Activated CD4-positive, alpha-beta T cell treated with anti-CD3 and anti-CD28 coated beads, Interleukin-2, amount 10 ng/mL, durations not matched to agents 7 days and 5 days (primary cell): ENCODE measurements around the gene COL15A1. TPM values are rescaled to one million over a fixed set of nuclear protein-coding genes. Genes with fewer than 3 reads are reported as not detected.

Experiments used
- CTCF ChIA-PET: fragments of 350-600 bp; sonication (Branson Sonifier 250); formaldehyde crosslinking; loops from one replicate; lab custom pipeline; 2021; ENCODE audit warnings: antibody characterized with exemption; lab: Charles Lee
- POLR2A ChIA-PET: fragments of 350-600 bp; sonication (Branson Sonifier 250); formaldehyde crosslinking; loops from one replicate; lab custom pipeline; 2021; ENCODE audit warnings: antibody characterized with exemption; lab: Charles Lee
- DNase-seq: peaks from one replicate; pipeline ENCODE4 v3.0.0-alpha.2; 2020
- H3K27ac Mint-ChIP-seq: one replicate; pipeline ENCODE4 v1.8.0; 2021; ENCODE audit warnings: mild to moderate bottlenecking, moderate library complexity, mixed read lengths
- H3K27me3 Mint-ChIP-seq: one replicate; pipeline ENCODE4 v1.8.0; 2021; ENCODE audit warnings: mixed read lengths
- H3K36me3 Mint-ChIP-seq: one replicate; pipeline ENCODE4 v1.8.0; 2021; ENCODE audit warnings: low read depth, mixed read lengths
- H3K4me1 Mint-ChIP-seq: one replicate; pipeline ENCODE4 v1.8.0; 2021; ENCODE audit warnings: mixed read lengths
- H3K4me3 Mint-ChIP-seq: one replicate; pipeline ENCODE4 v1.8.0; 2021; ENCODE audit warnings: mild to moderate bottlenecking, moderate library complexity, mixed read lengths
- H3K9me3 Mint-ChIP-seq: one replicate; pipeline ENCODE4 v1.8.0; 2021; ENCODE audit warnings: mixed read lengths
- total RNA-seq, 2 experiments: library from RNA; stranded (reverse); gene quantifications; one replicate each; pipeline ENCODE4 v1.2.3, GENCODE V29; 2021

COL15A1 gene
- total RNA-seq, 2 experiments from 2014 or later = 0.07 to 0.12 TPM

DNA sequence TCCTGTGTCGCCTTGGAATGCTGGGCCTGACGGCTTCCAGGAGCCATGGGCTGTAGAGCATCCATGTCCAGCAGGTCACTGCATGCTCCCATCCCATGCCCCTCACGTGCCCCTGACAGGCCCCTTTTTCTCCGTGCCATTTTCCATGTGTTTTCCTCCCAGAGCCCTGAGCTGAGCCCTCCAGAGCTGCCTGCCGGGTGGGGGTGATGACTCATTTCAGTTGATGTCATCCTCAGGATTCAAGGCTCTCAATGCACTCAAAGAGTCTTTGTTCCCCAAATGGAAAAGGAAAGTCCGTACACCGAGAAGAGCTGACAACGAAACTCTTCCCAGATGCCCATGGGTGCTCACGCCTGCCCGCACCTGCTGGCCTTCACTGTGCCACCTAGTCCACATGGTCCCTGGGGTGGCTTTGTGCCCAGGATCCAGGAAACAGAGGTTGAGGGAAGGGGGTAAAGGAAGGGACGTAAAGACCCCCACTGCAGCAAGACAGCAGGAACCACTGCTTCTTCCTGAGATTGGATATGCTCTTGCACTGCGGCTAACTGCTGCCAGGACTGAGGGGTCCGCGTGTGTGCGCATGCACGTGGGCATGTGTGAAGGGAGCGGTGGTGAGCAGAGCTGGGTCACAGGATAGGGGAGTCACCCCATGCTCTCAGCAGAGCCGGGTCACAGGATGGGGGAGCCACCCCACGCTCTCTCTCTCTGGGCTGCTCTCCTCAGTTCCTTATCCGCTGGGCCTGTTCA lies 27.6 kb downstream of the COL15A1 start:
- H3K27ac Mint-ChIP-seq = no peak overlapping the region
- ChIA-PET POLR2A (no interaction called here), CTCF (no interaction called here)
- DNase-seq = no peak
- no peaks in the 10 kb centered on the region for H3K36me3 Mint-ChIP-seq
- peaks cover 3% of the 10 kb centered on the region for H3K4me1 Mint-ChIP-seq
- H3K27me3 Mint-ChIP-seq = peaks cover 18% of the 10 kb centered on the region
- H3K4me3 Mint-ChIP-seq = no peak overlapping the region
- H3K9me3 Mint-ChIP-seq = no peaks in the 10 kb centered on the region

DNA sequence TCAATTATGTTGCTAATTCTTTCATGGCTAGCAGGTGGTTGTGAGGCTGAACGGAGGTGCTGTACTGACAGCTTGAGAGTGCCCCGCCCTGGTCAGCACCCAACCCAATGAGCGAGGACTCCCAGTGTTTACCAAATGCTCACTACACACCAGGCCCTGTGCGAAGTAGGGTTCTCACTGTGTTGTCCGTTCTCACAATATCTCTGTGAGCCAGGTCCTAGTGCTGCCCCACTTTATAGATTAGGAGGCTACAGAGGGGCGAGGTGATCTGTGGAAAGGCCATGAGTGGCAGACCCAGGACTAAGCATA lies 28.2 kb downstream of the COL15A1 start:
- Mint-ChIP-seq H3K4me3 (no peak overlapping the region), H3K4me1 (peaks cover 3% of the 10 kb centered on the region), H3K36me3 (no peaks in the 10 kb centered on the region), H3K9me3 (no peaks in the 10 kb centered on the region), H3K27me3 (peaks cover 23% of the 10 kb centered on the region), H3K27ac (no peak overlapping the region)
- no peak for DNase-seq
- CTCF ChIA-PET = no interaction called here
- POLR2A ChIA-PET = no interaction called here

DNA sequence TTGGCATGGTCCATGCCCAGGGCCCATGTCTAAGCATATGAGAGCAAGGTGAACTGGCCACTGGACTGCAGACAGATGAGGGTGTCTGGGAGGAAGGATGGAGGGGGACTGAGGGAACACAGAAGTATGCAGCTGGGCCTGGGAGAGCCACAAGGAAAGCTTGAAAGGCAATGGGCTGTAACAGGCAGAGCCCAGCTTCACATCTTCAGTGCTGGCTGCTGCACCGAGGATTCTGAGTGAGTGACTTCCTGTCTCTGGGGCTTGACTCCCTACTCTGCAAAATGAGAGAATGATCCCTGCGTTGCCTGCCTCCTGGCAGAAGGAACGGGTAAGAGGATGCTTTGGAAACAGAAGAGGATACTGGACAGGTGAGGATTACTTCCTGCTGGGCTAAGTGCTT lies 29.0 kb downstream of the COL15A1 start:
- Mint-ChIP-seq H3K27me3 (peaks cover 23% of the 10 kb centered on the region), H3K4me3 (no peak overlapping the region), H3K27ac (no peak overlapping the region), H3K9me3 (no peaks in the 10 kb centered on the region), H3K4me1 (peaks cover 3% of the 10 kb centered on the region), H3K36me3 (no peaks in the 10 kb centered on the region)
- DNase-seq = no peak
- CTCF ChIA-PET = interaction anchor here (0.6 to 1.0 kb wide), 2 partner anchors 168 to 1625 kb away, joined by 3 read pairs; no protein-coding TSS in a partner anchor
- POLR2A ChIA-PET = no interaction called here

DNA sequence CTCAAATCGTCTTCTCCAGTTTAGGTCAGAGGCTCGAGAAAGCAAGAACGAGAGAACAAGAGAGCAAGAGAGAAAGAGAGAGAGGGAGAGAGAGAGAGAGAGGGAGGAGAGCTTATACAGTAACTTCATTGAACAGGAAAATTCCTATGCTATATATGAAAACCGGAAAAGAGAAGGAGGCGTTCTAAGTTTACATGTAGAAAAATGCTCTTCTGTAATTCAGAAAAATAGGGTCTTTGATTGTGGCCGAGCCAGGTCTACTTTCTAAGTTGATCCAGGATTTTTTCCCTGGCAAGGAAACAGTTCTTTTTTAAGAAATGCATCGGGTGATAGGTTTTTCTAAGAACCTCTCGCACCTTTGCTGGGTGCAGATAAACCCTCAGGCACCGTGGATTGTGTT lies 29.5 kb downstream of the COL15A1 start:
- Mint-ChIP-seq H3K27me3 (peaks cover 23% of the 10 kb centered on the region), H3K4me1 (peaks cover 6% of the 10 kb centered on the region), H3K4me3 (no peak overlapping the region), H3K27ac (no peak overlapping the region), H3K36me3 (no peaks in the 10 kb centered on the region), H3K9me3 (no peaks in the 10 kb centered on the region)
- ChIA-PET CTCF (interaction anchor here (0.6 to 1.0 kb wide), 2 partner anchors 168 to 1625 kb away, joined by 3 read pairs; no protein-coding TSS in a partner anchor), POLR2A (no interaction called here)
- no peak for DNase-seq

DNA sequence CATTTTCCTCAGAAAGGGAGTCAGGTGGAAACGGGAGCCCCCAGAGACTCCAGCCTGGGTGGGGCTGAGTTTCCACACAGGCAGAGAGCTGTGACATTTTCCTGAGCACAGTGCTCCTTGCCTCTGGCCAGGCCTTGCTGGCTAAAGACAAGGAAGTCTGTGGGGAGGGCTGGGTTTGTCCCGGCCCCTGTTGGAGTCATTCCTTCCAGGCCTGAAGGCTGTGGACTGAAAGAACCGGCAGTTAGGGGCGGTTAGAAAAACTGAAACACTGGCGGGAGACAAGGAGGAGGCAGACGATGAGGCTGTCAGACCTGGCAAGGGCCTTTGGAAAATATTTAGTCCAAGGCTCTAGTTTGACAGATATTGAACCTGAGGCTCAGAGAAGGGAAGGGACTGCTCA lies 29.9 kb downstream of the COL15A1 start:
- peaks cover 22% of the 10 kb centered on the region for H3K27me3 Mint-ChIP-seq
- H3K4me3 Mint-ChIP-seq = no peak overlapping the region
- H3K4me1 Mint-ChIP-seq = peaks cover 10% of the 10 kb centered on the region
- H3K9me3 Mint-ChIP-seq = no peaks in the 10 kb centered on the region
- ChIA-PET CTCF (no interaction called here), POLR2A (no interaction called here)
- no peak for DNase-seq
- H3K27ac Mint-ChIP-seq = no peak overlapping the region
- H3K36me3 Mint-ChIP-seq = no peaks in the 10 kb centered on the region

DNA sequence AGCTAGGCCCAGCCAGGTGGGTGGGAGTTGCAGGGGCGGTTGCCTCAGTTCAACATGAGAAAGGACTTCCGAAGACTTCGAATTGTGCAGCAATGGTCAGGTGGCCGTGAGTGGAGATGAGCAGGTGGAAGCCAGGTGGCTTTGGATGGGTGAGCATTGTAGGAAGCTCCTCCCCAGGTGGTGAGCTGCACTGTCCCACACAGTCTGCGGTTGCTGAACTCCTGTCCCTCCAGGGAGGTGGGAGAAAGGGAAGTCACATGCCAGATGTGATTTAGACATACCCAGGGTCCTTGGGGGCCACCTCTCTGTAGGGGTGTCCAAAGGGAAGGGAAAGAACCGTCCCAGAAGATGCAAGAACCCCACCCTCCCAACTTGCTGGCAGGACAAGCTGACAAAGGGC lies 30.4 kb downstream of the COL15A1 start:
- peaks cover 10% of the 10 kb centered on the region for H3K4me1 Mint-ChIP-seq
- CTCF ChIA-PET = interaction anchor here (1.7 to 2.7 kb wide), 2 partner anchors 23 to 166 kb away, joined by 4 to 16 read pairs; no protein-coding TSS in a partner anchor
- H3K27ac Mint-ChIP-seq = no peak overlapping the region
- H3K4me3 Mint-ChIP-seq = no peak overlapping the region
- H3K9me3 Mint-ChIP-seq = no peaks in the 10 kb centered on the region
- H3K36me3 Mint-ChIP-seq = no peaks in the 10 kb centered on the region
- POLR2A ChIA-PET = no interaction called here
- DNase-seq = no peak
- peaks cover 22% of the 10 kb centered on the region for H3K27me3 Mint-ChIP-seq

DNA sequence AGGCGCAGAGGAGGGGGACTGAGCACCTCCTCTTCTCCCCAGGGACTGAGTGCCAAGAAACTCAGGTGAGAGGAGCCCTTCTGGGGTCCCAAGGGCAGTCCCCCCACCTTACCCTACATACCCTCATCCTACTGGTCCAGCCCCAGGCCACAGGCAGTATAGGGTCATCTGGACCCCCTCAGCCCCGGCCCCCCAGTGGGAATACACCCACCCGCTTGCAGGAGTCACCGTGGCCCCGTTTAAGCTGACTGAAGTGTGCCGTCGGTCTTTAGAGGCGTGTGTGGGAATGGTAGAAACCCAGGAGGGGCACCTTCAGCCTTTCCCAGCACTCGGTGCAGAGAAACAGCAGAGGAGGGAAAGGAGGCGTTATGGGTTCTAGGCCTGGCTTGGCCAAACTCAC lies 30.8 kb downstream of the COL15A1 start:
- no peak overlapping the region for H3K4me3 Mint-ChIP-seq
- DNase-seq = no peak
- ChIA-PET CTCF (interaction anchor here (1.6 to 2.7 kb wide), 3 partner anchors 14 to 166 kb away, joined by 4 to 16 read pairs (median 4); no protein-coding TSS in a partner anchor), POLR2A (no interaction called here)
- peaks cover 10% of the 10 kb centered on the region for H3K4me1 Mint-ChIP-seq
- no peaks in the 10 kb centered on the region for H3K9me3 Mint-ChIP-seq
- H3K27ac Mint-ChIP-seq = no peak overlapping the region
- no peaks in the 10 kb centered on the region for H3K36me3 Mint-ChIP-seq
- peaks cover 22% of the 10 kb centered on the region for H3K27me3 Mint-ChIP-seq

DNA sequence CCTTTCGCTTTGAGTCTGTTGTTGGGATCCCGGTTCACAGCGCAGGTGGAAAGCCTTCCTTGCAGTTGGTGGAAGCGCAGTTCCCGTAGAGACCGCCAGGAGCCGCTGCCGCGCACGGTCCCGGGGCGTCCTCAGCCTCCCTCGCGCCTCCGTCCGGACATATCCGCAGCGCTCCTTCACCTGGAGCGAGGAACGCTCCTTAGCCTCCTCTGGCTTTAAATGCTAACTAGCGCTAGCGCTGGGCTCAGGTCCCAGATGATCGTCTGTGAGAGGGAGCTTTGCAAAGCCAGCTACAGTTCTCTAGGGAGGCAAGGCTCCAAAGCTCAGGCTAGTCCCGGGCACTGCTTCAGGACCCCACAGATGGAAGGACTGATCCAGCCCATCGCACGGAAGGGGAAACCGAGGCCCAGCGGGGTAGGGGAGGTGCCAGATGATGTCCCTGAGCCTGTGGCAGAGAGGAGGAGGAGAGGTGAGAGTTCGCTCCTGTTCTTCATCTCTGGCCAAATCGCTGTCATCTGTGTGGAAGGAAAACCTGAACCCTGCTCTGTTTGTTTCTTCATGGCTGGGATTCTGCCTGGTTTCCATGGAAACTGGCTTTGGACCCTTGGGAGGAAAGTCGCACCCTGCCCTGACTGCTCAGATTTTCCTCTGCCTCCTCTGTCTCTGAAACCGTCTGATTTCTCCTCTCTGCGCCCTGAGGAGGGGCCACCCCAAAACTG lies 31.4 kb downstream of the COL15A1 start:
- Mint-ChIP-seq H3K27me3 (peaks cover 22% of the 10 kb centered on the region), H3K4me1 (peaks cover 10% of the 10 kb centered on the region), H3K27ac (no peak overlapping the region), H3K36me3 (no peaks in the 10 kb centered on the region), H3K9me3 (no peaks in the 10 kb centered on the region), H3K4me3 (no peak overlapping the region)
- DNase-seq = peak; percentile 80
- CTCF ChIA-PET = interaction anchor here (0.7 to 2.7 kb wide), 7 partner anchors 12 to 1079 kb away, joined by 3 to 16 read pairs (median 4); no protein-coding TSS in a partner anchor
- POLR2A ChIA-PET = no interaction called here

DNA sequence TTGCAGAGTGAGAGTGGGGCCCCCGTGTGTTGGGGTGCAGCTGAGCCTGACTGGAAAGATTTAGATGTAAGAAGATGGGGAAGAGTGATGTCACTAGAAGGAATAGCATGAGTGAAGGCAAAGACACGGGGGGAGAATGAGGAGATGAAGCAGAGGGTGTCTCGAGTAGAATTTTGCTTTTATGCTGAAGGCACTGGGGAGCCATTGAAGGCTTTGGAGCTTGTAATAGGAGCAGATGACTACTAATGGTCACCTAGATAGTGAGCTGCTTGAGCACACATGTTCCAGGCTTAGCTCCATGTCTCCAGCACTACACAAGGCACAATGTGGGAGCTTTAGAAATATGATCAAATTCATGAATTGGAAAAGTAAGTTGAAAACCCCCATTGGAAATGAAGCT lies 32.1 kb downstream of the COL15A1 start:
- POLR2A ChIA-PET = no interaction called here
- no peaks in the 10 kb centered on the region for H3K9me3 Mint-ChIP-seq
- H3K4me3 Mint-ChIP-seq = no peak overlapping the region
- H3K36me3 Mint-ChIP-seq = no peaks in the 10 kb centered on the region
- peaks cover 22% of the 10 kb centered on the region for H3K27me3 Mint-ChIP-seq
- peaks cover 10% of the 10 kb centered on the region for H3K4me1 Mint-ChIP-seq
- CTCF ChIA-PET = interaction anchor here (0.7 to 2.7 kb wide), 6 partner anchors 12 to 1080 kb away, joined by 3 to 16 read pairs (median 4); no protein-coding TSS in a partner anchor
- DNase-seq = no peak
- no peak overlapping the region for H3K27ac Mint-ChIP-seq

DNA sequence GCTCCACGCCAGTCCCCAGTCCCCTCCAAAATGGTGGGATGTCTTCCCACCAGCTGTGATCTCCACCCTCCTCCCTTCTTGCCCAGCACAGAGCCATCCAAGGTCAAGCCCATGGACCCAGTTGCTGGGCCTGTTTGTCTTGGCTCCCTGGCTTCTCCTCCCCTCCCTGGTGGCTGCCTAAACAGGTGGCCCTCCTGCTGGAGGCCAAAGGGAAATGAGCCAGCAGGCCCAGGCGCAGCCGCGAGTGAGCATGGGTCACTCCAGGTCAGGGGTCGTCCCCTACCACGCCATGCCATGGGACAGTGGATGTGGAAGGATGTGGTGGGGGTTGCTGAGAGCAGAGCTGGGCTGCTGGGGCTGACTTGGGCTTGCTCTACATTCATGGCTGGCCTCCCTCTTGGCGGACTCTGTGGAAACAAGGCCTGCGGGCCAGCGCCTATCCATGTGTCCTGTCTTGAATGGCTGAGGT lies 33.6 kb downstream of the COL15A1 start:
- Mint-ChIP-seq H3K4me1 (peaks cover 10% of the 10 kb centered on the region), H3K9me3 (no peaks in the 10 kb centered on the region), H3K27me3 (peaks cover 22% of the 10 kb centered on the region), H3K27ac (no peak overlapping the region), H3K36me3 (no peaks in the 10 kb centered on the region), H3K4me3 (no peak overlapping the region)
- POLR2A ChIA-PET = no interaction called here
- no peak for DNase-seq
- CTCF ChIA-PET = interaction anchor here (0.5 to 1.7 kb wide), 2 partner anchors 10 to 928 kb away, joined by 4 read pairs; no protein-coding TSS in a partner anchor

DNA sequence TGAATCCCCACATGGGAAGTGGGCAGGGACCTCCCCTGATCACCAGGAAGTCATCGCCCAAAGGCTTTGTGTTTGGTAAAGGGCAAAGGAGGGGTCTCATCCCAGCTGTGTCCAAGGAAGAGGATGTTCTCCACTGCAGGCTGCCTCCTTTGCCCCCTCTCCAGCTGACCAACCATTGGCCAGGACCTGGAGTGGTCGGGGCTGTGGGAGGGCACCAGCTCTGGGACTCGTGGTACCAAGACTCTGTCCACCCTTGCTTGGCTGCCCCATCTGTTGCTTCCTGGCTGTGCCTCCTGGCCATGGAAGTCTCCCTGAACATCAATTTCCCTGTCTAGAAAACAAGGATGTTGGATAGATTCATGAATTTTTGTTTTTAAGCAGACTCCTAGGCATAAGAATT lies 34.1 kb downstream of the COL15A1 start:
- H3K4me1 Mint-ChIP-seq = peaks cover 10% of the 10 kb centered on the region
- no peak overlapping the region for H3K4me3 Mint-ChIP-seq
- H3K27me3 Mint-ChIP-seq = peaks cover 19% of the 10 kb centered on the region
- ChIA-PET POLR2A (no interaction called here), CTCF (interaction anchor here (0.5 to 1.7 kb wide), 3 partner anchors 9 to 928 kb away, joined by 4 read pairs; no protein-coding TSS in a partner anchor)
- H3K9me3 Mint-ChIP-seq = no peaks in the 10 kb centered on the region
- no peaks in the 10 kb centered on the region for H3K36me3 Mint-ChIP-seq
- DNase-seq = no peak
- H3K27ac Mint-ChIP-seq = no peak overlapping the region

DNA sequence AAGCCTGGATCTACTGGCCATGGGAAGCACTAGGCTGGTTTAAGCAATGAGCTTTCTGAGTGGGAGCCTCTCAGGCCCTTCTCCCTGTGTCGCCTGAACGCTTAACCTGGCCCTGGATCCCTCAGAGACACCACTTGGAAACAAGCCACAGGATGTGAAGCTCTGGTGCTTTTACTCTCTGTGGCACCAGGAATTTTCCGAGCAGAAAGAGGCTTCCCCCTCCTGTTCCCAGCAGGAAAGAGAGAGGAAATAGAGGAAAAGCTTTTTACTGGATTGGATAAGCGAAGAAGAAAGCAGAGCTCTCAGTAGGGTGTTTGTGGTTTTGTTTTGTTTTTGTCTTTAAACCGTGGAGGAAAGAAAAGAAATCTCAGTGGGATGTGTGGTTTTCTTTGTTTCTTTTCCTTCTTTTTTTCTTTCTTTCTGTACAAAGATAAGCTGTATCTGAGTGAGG lies 34.5 kb downstream of the COL15A1 start:
- Mint-ChIP-seq H3K27me3 (peaks cover 17% of the 10 kb centered on the region), H3K9me3 (no peaks in the 10 kb centered on the region), H3K36me3 (no peaks in the 10 kb centered on the region), H3K27ac (no peak overlapping the region), H3K4me3 (no peak overlapping the region), H3K4me1 (peaks cover 10% of the 10 kb centered on the region)
- ChIA-PET POLR2A (no interaction called here), CTCF (interaction anchor here (0.7 to 1.7 kb wide), 3 partner anchors 9 to 162 kb away, joined by 3 to 4 read pairs (median 4); no protein-coding TSS in a partner anchor)
- no peak for DNase-seq

DNA sequence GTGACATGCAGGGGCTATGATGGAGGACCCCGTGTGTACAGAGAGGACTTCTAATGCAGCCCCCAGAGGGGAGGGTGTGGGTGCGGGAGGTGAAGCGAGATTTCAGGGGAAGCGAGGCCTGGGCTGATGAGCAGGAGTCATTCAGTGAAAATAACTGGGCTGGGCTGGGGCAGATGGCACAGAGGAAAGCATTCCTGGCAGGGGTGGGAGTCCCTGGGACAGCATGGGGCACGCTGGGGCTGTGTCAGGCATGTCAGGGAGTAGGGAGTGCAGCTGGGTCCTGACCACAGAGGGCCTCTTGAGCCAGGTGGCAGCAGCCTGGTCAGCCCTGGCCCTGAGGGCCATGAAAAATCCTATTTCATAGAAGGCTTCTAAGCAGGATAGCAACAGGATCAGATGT lies 36.6 kb downstream of the COL15A1 start:
- H3K9me3 Mint-ChIP-seq = no peaks in the 10 kb centered on the region
- CTCF ChIA-PET = interaction anchor here (0.6 kb wide), 1 partner anchor 133 kb away, joined by 3 read pairs; no protein-coding TSS in a partner anchor
- no peaks in the 10 kb centered on the region for H3K36me3 Mint-ChIP-seq
- peaks cover 17% of the 10 kb centered on the region for H3K27me3 Mint-ChIP-seq
- no peak overlapping the region for H3K4me3 Mint-ChIP-seq
- peaks cover 7% of the 10 kb centered on the region for H3K4me1 Mint-ChIP-seq
- no peak overlapping the region for H3K27ac Mint-ChIP-seq
- DNase-seq = no peak
- POLR2A ChIA-PET = no interaction called here
